Measurements from ENCODE around the gene GNS.

Gene GNS

GRCh38 chr12:64746663-64747062 is 12.5 kb downstream of the GNS start:
- Histone ChIP-seq H3K36me3 (ENCODE audit: control insufficient read depth in 4 of 4, insufficient read depth in 4 of 4, low read length in 3 of 4) (peaks cover 17 to 50% (median 34%) of the 10 kb centered on the region in 4 experiments), H3K27ac (ENCODE audit: insufficient read depth in 1 of 2, low read depth in 1 of 2, low read length in 2 of 2, poor library complexity in 1 of 2, severe bottlenecking in 2 of 2) (no peak overlapping the region), H3K4me3 (ENCODE audit: control insufficient read depth in 1 of 7, extremely low read depth in 1 of 7, insufficient read depth in 4 of 7, low read depth in 2 of 7, low read length in 6 of 7) (no peak overlapping the region), H3K27me3 (replicated peaks in 2 of 5; ENCODE audit: control insufficient read depth in 4 of 5, insufficient read depth in 5 of 5, low read length in 4 of 5) (no peaks in the 10 kb centered on the region), H3K9me3 (ENCODE audit: control extremely low read depth in 1 of 5, control insufficient read depth in 4 of 5, insufficient read depth in 2 of 5, low read depth in 1 of 5, low read length in 4 of 5) (no peaks in the 10 kb centered on the region), H3K4me1 (ENCODE audit: control extremely low read depth in 1 of 4, control insufficient read depth in 4 of 4, insufficient read depth in 4 of 4, low read length in 3 of 4) (peaks cover 0 to 4% (median 0%) of the 10 kb centered on the region in 4 experiments)
- POLR2A ChIA-PET: no interaction called here
- no peak for DNase-seq
- WGBS (ENCODE audit: insufficient coverage): 100% methylated on average over 2 of the region's 2 CpGs
- CTCF ChIA-PET: interaction anchor here (0.9 to 1.3 kb wide), 3 partner anchors 13 to 63 kb away, joined by 3 to 4 read pairs (median 4); no protein-coding TSS in a partner anchor

- ChIA-PET POLR2A (no interaction called here), CTCF (interaction anchor here (0.9 to 1.4 kb wide), 4 partner anchors 14 to 62 kb away, joined by 3 to 4 read pairs (median 4); no protein-coding TSS in a partner anchor)
- no peak overlapping the region for H3K4me3 ChIP-seq (ENCODE audit: control insufficient read depth in 1 of 7, extremely low read depth in 1 of 7, insufficient read depth in 4 of 7, low read depth in 2 of 7, low read length in 6 of 7)
- DNase-seq: no peak
- peaks cover 17 to 51% (median 33%) of the 10 kb centered on the region in 4 experiments for H3K36me3 ChIP-seq (ENCODE audit: control insufficient read depth in 4 of 4, insufficient read depth in 4 of 4, low read length in 3 of 4)
- WGBS (ENCODE audit: insufficient coverage): 88% methylated on average over 1 of the region's 2 CpGs
- H3K27ac ChIP-seq (ENCODE audit: insufficient read depth in 1 of 2, low read depth in 1 of 2, low read length in 2 of 2, poor library complexity in 1 of 2, severe bottlenecking in 2 of 2): no peak overlapping the region
- H3K9me3 ChIP-seq (ENCODE audit: control extremely low read depth in 1 of 5, control insufficient read depth in 4 of 5, insufficient read depth in 2 of 5, low read depth in 1 of 5, low read length in 4 of 5): no peaks in the 10 kb centered on the region
- H3K27me3 ChIP-seq (replicated peaks in 2 of 5; ENCODE audit: control insufficient read depth in 4 of 5, insufficient read depth in 5 of 5, low read length in 4 of 5): no peaks in the 10 kb centered on the region
- H3K4me1 ChIP-seq (ENCODE audit: control extremely low read depth in 1 of 4, control insufficient read depth in 4 of 4, insufficient read depth in 4 of 4, low read length in 3 of 4): peaks cover 0 to 4% (median 0%) of the 10 kb centered on the region in 4 experiments
These were observed 13.2 kb downstream of the GNS start for GRCh38 chr12:64745980-64746379.

GRCh38 chr12:64745259-64745807 is 13.9 kb downstream of the GNS start:
- Histone ChIP-seq H3K4me3 (ENCODE audit: control insufficient read depth in 1 of 7, extremely low read depth in 1 of 7, insufficient read depth in 4 of 7, low read depth in 2 of 7, low read length in 6 of 7) (no peak overlapping the region), H3K9me3 (ENCODE audit: control extremely low read depth in 1 of 5, control insufficient read depth in 4 of 5, insufficient read depth in 2 of 5, low read depth in 1 of 5, low read length in 4 of 5) (no peaks in the 10 kb centered on the region), H3K4me1 (ENCODE audit: control extremely low read depth in 1 of 4, control insufficient read depth in 4 of 4, insufficient read depth in 4 of 4, low read length in 3 of 4) (peaks cover 0 to 6% (median 0%) of the 10 kb centered on the region in 4 experiments), H3K27me3 (replicated peaks in 2 of 5; ENCODE audit: control insufficient read depth in 4 of 5, insufficient read depth in 5 of 5, low read length in 4 of 5) (no peaks in the 10 kb centered on the region), H3K27ac (ENCODE audit: insufficient read depth in 1 of 2, low read depth in 1 of 2, low read length in 2 of 2, poor library complexity in 1 of 2, severe bottlenecking in 2 of 2) (no peak overlapping the region), H3K36me3 (ENCODE audit: control insufficient read depth in 4 of 4, insufficient read depth in 4 of 4, low read length in 3 of 4) (peaks cover 14 to 47% (median 30%) of the 10 kb centered on the region in 4 experiments)
- ChIA-PET POLR2A (no interaction called here), CTCF (interaction anchor here (1.0 to 1.4 kb wide), 2 partner anchors 37 to 62 kb away, joined by 3 to 4 read pairs; no protein-coding TSS in a partner anchor)
- WGBS (ENCODE audit: insufficient coverage): 97% methylated on average over 6 of the region's 7 CpGs
- DNase-seq: no peak

GRCh38 chr12:64744422-64745258 is 14.6 kb downstream of the GNS start:
- ChIA-PET POLR2A (no interaction called here), CTCF (interaction anchor here (1.4 kb wide), 1 partner anchor 37 kb away, joined by 3 read pairs; no protein-coding TSS in a partner anchor)
- no peaks in the 10 kb centered on the region for H3K27me3 ChIP-seq (replicated peaks in 2 of 5; ENCODE audit: control insufficient read depth in 4 of 5, insufficient read depth in 5 of 5, low read length in 4 of 5)
- H3K4me3 ChIP-seq (ENCODE audit: control insufficient read depth in 1 of 7, extremely low read depth in 1 of 7, insufficient read depth in 4 of 7, low read depth in 2 of 7, low read length in 6 of 7): no peak overlapping the region
- no peak for DNase-seq
- H3K4me1 ChIP-seq (ENCODE audit: control extremely low read depth in 1 of 4, control insufficient read depth in 4 of 4, insufficient read depth in 4 of 4, low read length in 3 of 4): peaks cover 0 to 9% (median 1%) of the 10 kb centered on the region in 4 experiments
- no peak overlapping the region for H3K27ac ChIP-seq (ENCODE audit: insufficient read depth in 1 of 2, low read depth in 1 of 2, low read length in 2 of 2, poor library complexity in 1 of 2, severe bottlenecking in 2 of 2)
- H3K36me3 ChIP-seq (ENCODE audit: control insufficient read depth in 4 of 4, insufficient read depth in 4 of 4, low read length in 3 of 4): peaks cover 14 to 49% (median 35%) of the 10 kb centered on the region in 4 experiments
- WGBS (ENCODE audit: insufficient coverage): 100% methylated on average over 2 of the region's 5 CpGs
- H3K9me3 ChIP-seq (ENCODE audit: control extremely low read depth in 1 of 5, control insufficient read depth in 4 of 5, insufficient read depth in 2 of 5, low read depth in 1 of 5, low read length in 4 of 5): no peaks in the 10 kb centered on the region

GRCh38 chr12:64743206-64743605 is 16.0 kb downstream of the GNS start:
- H3K27me3 ChIP-seq (replicated peaks in 2 of 5; ENCODE audit: control insufficient read depth in 4 of 5, insufficient read depth in 5 of 5, low read length in 4 of 5): no peaks in the 10 kb centered on the region
- 100% methylated on average over 3 of the region's 3 CpGs for WGBS (ENCODE audit: insufficient coverage)
- CTCF ChIA-PET: no interaction called here
- peaks cover 0 to 9% (median 1%) of the 10 kb centered on the region in 4 experiments for H3K4me1 ChIP-seq (ENCODE audit: control extremely low read depth in 1 of 4, control insufficient read depth in 4 of 4, insufficient read depth in 4 of 4, low read length in 3 of 4)
- no peak overlapping the region for H3K27ac ChIP-seq (ENCODE audit: insufficient read depth in 1 of 2, low read depth in 1 of 2, low read length in 2 of 2, poor library complexity in 1 of 2, severe bottlenecking in 2 of 2)
- peaks cover 17 to 62% (median 44%) of the 10 kb centered on the region in 4 experiments for H3K36me3 ChIP-seq (ENCODE audit: control insufficient read depth in 4 of 4, insufficient read depth in 4 of 4, low read length in 3 of 4)
- H3K4me3 ChIP-seq (ENCODE audit: control insufficient read depth in 1 of 7, extremely low read depth in 1 of 7, insufficient read depth in 4 of 7, low read depth in 2 of 7, low read length in 6 of 7): no peak overlapping the region
- DNase-seq: no peak
- POLR2A ChIA-PET: no interaction called here
- no peaks in the 10 kb centered on the region for H3K9me3 ChIP-seq (ENCODE audit: control extremely low read depth in 1 of 5, control insufficient read depth in 4 of 5, insufficient read depth in 2 of 5, low read depth in 1 of 5, low read length in 4 of 5)

GRCh38 chr12:64742416-64742815 is 16.8 kb downstream of the GNS start:
- Histone ChIP-seq H3K27ac (ENCODE audit: insufficient read depth in 1 of 2, low read depth in 1 of 2, low read length in 2 of 2, poor library complexity in 1 of 2, severe bottlenecking in 2 of 2) (no peak overlapping the region), H3K27me3 (replicated peaks in 2 of 5; ENCODE audit: control insufficient read depth in 4 of 5, insufficient read depth in 5 of 5, low read length in 4 of 5) (no peaks in the 10 kb centered on the region), H3K36me3 (ENCODE audit: control insufficient read depth in 4 of 4, insufficient read depth in 4 of 4, low read length in 3 of 4) (peaks cover 18 to 62% (median 45%) of the 10 kb centered on the region in 4 experiments), H3K4me3 (ENCODE audit: control insufficient read depth in 1 of 7, extremely low read depth in 1 of 7, insufficient read depth in 4 of 7, low read depth in 2 of 7, low read length in 6 of 7) (no peak overlapping the region), H3K9me3 (ENCODE audit: control extremely low read depth in 1 of 5, control insufficient read depth in 4 of 5, insufficient read depth in 2 of 5, low read depth in 1 of 5, low read length in 4 of 5) (no peaks in the 10 kb centered on the region), H3K4me1 (ENCODE audit: control extremely low read depth in 1 of 4, control insufficient read depth in 4 of 4, insufficient read depth in 4 of 4, low read length in 3 of 4) (peaks cover 0 to 9% (median 1%) of the 10 kb centered on the region in 4 experiments)
- CTCF ChIA-PET: interaction anchor here (1.3 kb wide), 1 partner anchor 18 kb away, joined by 3 read pairs; no protein-coding TSS in a partner anchor
- no peak for DNase-seq
- POLR2A ChIA-PET: no interaction called here
- 90% methylated on average over 2 of the region's 3 CpGs for WGBS (ENCODE audit: insufficient coverage)

GRCh38 chr12:64740646-64741045 is 18.6 kb downstream of the GNS start:
- peaks cover 18 to 70% (median 47%) of the 10 kb centered on the region in 4 experiments for H3K36me3 ChIP-seq (ENCODE audit: control insufficient read depth in 4 of 4, insufficient read depth in 4 of 4, low read length in 3 of 4)
- 17% methylated on average over 1 of the region's 2 CpGs for WGBS (ENCODE audit: insufficient coverage)

More at GRCh38 chr12:64740646-64741045, 18.6 kb downstream of the GNS start:
- no peak for DNase-seq
- no peak overlapping the region for H3K4me3 ChIP-seq (ENCODE audit: control insufficient read depth in 1 of 7, extremely low read depth in 1 of 7, insufficient read depth in 4 of 7, low read depth in 2 of 7, low read length in 6 of 7)
- ChIA-PET POLR2A (no interaction called here), CTCF (no interaction called here)
- no peaks in the 10 kb centered on the region for H3K27me3 ChIP-seq (replicated peaks in 2 of 5; ENCODE audit: control insufficient read depth in 4 of 5, insufficient read depth in 5 of 5, low read length in 4 of 5)
- H3K4me1 ChIP-seq (ENCODE audit: control extremely low read depth in 1 of 4, control insufficient read depth in 4 of 4, insufficient read depth in 4 of 4, low read length in 3 of 4): peaks cover 0 to 8% (median 1%) of the 10 kb centered on the region in 4 experiments
- no peaks in the 10 kb centered on the region for H3K9me3 ChIP-seq (ENCODE audit: control extremely low read depth in 1 of 5, control insufficient read depth in 4 of 5, insufficient read depth in 2 of 5, low read depth in 1 of 5, low read length in 4 of 5)
- H3K27ac ChIP-seq (ENCODE audit: insufficient read depth in 1 of 2, low read depth in 1 of 2, low read length in 2 of 2, poor library complexity in 1 of 2, severe bottlenecking in 2 of 2): no peak overlapping the region
